AG04449 (cell line): ENCODE measurements around the gene WDR74.
"Not testable (repeated sequence)": the region's sequence is repeated elsewhere in the genome, so short reads cannot be mapped to it uniquely, and the experiment has no call there.

Source experiments
- CTCF ChIA-PET: fragments of 350-600 bp; formaldehyde crosslinking; extraction: SDS; loops from one replicate; lab custom pipeline; 2021; ENCODE audit warnings: antibody characterized with exemption; lab: Yijun Ruan, JAX
- POLR2A ChIA-PET: fragments of 400-600, 350-600 bp; formaldehyde crosslinking; extraction: SDS; loops from one replicate; lab custom pipeline; 2020; ENCODE audit warnings: antibody characterized with exemption, inconsistent platforms; lab: Yijun Ruan, JAX
- DNase-seq: peaks from one replicate; pipeline ENCODE4 v3.0.0-alpha.2; 2010; ENCODE audit warnings: low read depth, low spot score
- H3K4me3 ChIP-seq: 2 replicates; pipeline ENCODE4 v1.5.1; 2011; ENCODE audit warnings: low read depth, mild to moderate bottlenecking, control low read depth, low read length
- CTCF ChIP-seq: IDR thresholded peaks from one replicate; pipeline ENCODE4 v1.5.1; 2011; ENCODE audit warnings: mild to moderate bottlenecking, moderate library complexity, low read length, control low read depth, inconsistent platforms; ENCODE audit not compliant: insufficient read depth; ENCODE audit errors: missing control alignments

WDR74 gene

GRCh38 chr11:62844154-62844553 is 4.8 kb upstream of the WDR74 start:
- ChIA-PET CTCF (interaction anchor here (2.3 kb wide), 1 partner anchor 57 kb away, joined by 9 read pairs; the partner anchor contains the start of gene TMEM179B), POLR2A (interaction anchor here (1.9 kb wide), 1 partner anchor 12 kb away, joined by 8 read pairs; no protein-coding TSS in a partner anchor)
- no peak overlapping the region for H3K4me3 ChIP-seq

GRCh38 chr11:62843466-62843865 is 4.1 kb upstream of the WDR74 start:
- H3K4me3 ChIP-seq, result no peak overlapping the region
- POLR2A ChIA-PET, result interaction anchor here (1.3 to 1.9 kb wide), 2 partner anchors 11 to 12 kb away, joined by 4 to 8 read pairs; no protein-coding TSS in a partner anchor
- CTCF ChIA-PET, result interaction anchor here (2.3 kb wide), 1 partner anchor 57 kb away, joined by 9 read pairs; the partner anchor contains the start of gene TMEM179B
- no peak for DNase-seq
- no peak for TF ChIP-seq CTCF

More at GRCh38 chr11:62844154-62844553, 4.8 kb upstream of the WDR74 start:
- no peak for DNase-seq
- TF ChIP-seq CTCF, result no peak

GRCh38 chr11:62842891-62843290 is 3.5 kb upstream of the WDR74 start:
- DNase-seq, H3K4me3 ChIP-seq: not testable (repeated sequence)
- ChIA-PET CTCF (interaction anchor here (1.0 to 2.3 kb wide), 2 partner anchors 12 to 56 kb away, joined by 7 to 9 read pairs; partner anchors contain the start of gene TMEM179B), POLR2A (interaction anchor here (1.3 to 1.9 kb wide), 2 partner anchors 11 to 13 kb away, joined by 4 to 8 read pairs; no protein-coding TSS in a partner anchor)

- TF ChIP-seq CTCF, result no peak
- CTCF ChIA-PET, result interaction anchor here (1.0 to 2.3 kb wide), 2 partner anchors 13 to 56 kb away, joined by 7 to 9 read pairs; partner anchors contain the start of gene TMEM179B
- DNase-seq, result no peak
- POLR2A ChIA-PET, result interaction anchor here (1.1 to 3.4 kb wide), 12 partner anchors 10 to 730 kb away, joined by 4 to 193 read pairs (median 11); partner anchors contain the start of genes HNRNPUL2, LRRN4CL, POLR2G and SLC3A2
- H3K4me3 ChIP-seq, result peak overlapping the region; percentile 49
Measured at GRCh38 chr11:62842171-62842741, 2.9 kb upstream of the WDR74 start.

- ChIA-PET POLR2A (interaction anchor here (0.6 to 3.4 kb wide), 58 partner anchors 9 to 1344 kb away, joined by 3 to 193 read pairs (median 5); partner anchors contain the start of genes BSCL2, C11orf98, CSKMT and EEF1G), CTCF (no interaction called here)
- DNase-seq, result peak; percentile 99
- TF ChIP-seq CTCF, result no peak
- peak overlapping the region; percentile 49 for H3K4me3 ChIP-seq
Measured at GRCh38 chr11:62841361-62842170, 2.2 kb upstream of the WDR74 start.

- not testable (repeated sequence) for DNase-seq
Measured at GRCh38 chr11:62840721-62841360, 1.5 kb upstream of the WDR74 start.

More at GRCh38 chr11:62840721-62841360, 1.5 kb upstream of the WDR74 start:
- POLR2A ChIA-PET, result interaction anchor here (0.5 to 3.4 kb wide), 58 partner anchors 8 to 1898 kb away, joined by 3 to 193 read pairs (median 5); partner anchors contain the start of genes BSCL2, C11orf98, CSKMT and EEF1G
- H3K4me3 ChIP-seq, result peak overlapping the region; percentile 91
- CTCF ChIA-PET, result not testable (repeated sequence)
